ENCODE results near the gene KRTAP22-2.

KRTAP22-2 gene

DNA sequence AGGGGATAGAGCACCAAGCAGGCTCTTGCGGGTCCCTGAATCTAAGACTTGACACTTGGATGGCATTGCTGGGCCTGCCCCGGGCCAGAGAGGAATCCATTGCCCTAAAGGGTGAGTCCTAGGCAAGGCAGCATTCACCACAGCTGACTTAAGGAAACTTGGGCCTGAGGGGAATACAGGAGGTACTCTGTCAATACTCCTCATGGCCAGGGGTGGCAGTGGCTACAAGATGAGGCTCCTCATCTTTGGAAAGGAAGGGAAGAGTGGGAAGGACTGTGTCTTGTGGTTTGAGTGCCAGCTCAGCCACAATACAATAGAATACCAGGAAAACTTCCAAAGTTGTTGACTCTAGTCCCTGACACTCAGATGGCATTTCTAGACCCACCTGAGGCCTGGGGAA lies 15.8 kb upstream of the KRTAP22-2 start:
- no peak for DNase-seq (ENCODE audit: low read depth)
- TF ChIP-seq, protein P1, sequence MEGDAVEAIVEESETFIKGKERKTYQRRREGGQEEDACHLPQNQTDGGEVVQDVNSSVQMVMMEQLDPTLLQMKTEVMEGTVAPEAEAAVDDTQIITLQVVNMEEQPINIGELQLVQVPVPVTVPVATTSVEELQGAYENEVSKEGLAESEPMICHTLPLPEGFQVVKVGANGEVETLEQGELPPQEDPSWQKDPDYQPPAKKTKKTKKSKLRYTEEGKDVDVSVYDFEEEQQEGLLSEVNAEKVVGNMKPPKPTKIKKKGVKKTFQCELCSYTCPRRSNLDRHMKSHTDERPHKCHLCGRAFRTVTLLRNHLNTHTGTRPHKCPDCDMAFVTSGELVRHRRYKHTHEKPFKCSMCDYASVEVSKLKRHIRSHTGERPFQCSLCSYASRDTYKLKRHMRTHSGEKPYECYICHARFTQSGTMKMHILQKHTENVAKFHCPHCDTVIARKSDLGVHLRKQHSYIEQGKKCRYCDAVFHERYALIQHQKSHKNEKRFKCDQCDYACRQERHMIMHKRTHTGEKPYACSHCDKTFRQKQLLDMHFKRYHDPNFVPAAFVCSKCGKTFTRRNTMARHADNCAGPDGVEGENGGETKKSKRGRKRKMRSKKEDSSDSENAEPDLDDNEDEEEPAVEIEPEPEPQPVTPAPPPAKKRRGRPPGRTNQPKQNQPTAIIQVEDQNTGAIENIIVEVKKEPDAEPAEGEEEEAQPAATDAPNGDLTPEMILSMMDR (conservative IDR thresholded peaks at IDR 0.05; ENCODE audit: control insufficient read depth, insufficient read depth, low read depth, low read length): no peak
- no peak overlapping the region for H3K4me3 ChIP-seq (ENCODE audit: control insufficient read depth, low read depth, low read length)

DNA sequence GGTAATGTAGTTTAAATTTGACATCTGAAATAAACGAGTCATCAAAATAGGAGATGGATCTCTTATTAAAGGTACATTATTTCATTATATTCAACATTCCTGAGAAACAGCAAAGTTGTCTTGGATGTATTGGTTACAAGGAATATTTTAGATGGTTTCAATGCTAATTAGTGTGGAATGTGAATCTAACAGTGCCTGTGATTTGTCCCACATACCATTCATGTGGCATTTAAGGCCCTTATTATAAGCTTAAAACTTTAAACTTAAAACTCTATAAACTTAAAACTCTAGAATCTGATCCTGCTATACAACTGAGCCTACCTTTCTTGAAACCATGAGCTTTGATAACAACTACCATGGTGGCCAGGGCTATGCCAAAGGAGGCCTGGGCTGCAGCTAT lies 10.6 kb upstream of the KRTAP22-2 start, which contains the start of gene KRTAP22-1:
Gene KRTAP22-1 (plus strand): TSS at position 301 of the 400 bp plus-strand sequence.
- DNase-seq (ENCODE audit: low read depth): no peak

DNA sequence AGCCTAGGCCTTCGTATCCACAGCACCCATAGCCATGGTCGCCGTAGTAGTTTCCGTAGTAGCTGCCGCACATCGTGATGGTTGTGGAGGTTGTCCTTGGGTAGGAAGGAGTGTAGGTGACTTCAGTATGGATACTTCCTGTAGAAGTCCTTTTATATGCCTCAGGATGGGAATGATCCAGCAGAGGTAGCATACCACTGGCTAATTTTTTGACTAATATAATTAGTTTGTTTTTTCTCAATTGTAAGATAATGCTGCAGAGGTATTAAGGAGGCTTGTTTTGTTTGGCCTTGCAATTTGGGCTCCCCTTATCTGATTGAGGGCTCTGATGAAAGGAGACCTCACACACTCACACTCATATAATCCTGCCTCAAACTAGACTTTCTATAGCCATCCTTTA lies 8.6 kb upstream of the KRTAP22-2 start, which contains the start of gene KRTAP6-2:
Gene KRTAP6-2 (minus strand): TSS at position 101 of the 400 bp plus-strand sequence. CDS start 28 bp downstream, at position 73.
- no peak within 1 kb of the TSS for H3K4me3 ChIP-seq (ENCODE audit: control insufficient read depth, low read depth, low read length)
- TF ChIP-seq, protein P1 (conservative IDR thresholded peaks at IDR 0.05; ENCODE audit: control insufficient read depth, insufficient read depth, low read depth, low read length): no peak
- no peak for DNase-seq (ENCODE audit: low read depth)

More for the DNA sequence above, 10.6 kb upstream of the KRTAP22-2 start, which contains the start of gene KRTAP22-1:
- no peak within 1 kb of the TSS for H3K4me3 ChIP-seq (ENCODE audit: control insufficient read depth, low read depth, low read length)
- TF ChIP-seq, protein P1 (conservative IDR thresholded peaks at IDR 0.05; ENCODE audit: control insufficient read depth, insufficient read depth, low read depth, low read length): no peak

DNA sequence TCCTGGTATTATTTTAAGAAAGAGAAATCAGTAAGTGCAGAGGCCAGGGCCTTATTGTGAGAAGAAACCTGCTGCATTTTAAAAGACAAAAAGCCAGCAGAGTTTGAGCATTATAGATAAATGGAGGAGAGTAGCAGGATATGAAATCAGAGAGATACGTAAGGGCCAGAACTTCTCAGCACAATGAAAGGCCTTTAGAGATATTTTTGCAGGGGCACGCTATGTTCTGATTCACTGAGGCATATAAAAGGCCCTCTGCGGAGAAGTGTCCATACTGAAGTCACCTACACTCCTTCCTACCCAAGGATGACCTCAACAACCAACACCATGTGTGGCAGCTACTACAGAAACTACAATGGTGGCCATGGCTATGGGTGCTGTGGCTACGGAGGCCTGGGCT lies 1.9 kb upstream of the KRTAP22-2 start, which contains the start of gene KRTAP6-3:
Gene KRTAP6-3 (plus strand): TSS at position 301 of the 400 bp plus-strand sequence. CDS start 6 bp downstream, at position 307.
- H3K4me3 ChIP-seq (ENCODE audit: control insufficient read depth, low read depth, low read length): no peak within 1 kb of the TSS
- TF ChIP-seq, protein P1 (conservative IDR thresholded peaks at IDR 0.05; ENCODE audit: control insufficient read depth, insufficient read depth, low read depth, low read length): no peak
- no peak for DNase-seq (ENCODE audit: low read depth)

DNA sequence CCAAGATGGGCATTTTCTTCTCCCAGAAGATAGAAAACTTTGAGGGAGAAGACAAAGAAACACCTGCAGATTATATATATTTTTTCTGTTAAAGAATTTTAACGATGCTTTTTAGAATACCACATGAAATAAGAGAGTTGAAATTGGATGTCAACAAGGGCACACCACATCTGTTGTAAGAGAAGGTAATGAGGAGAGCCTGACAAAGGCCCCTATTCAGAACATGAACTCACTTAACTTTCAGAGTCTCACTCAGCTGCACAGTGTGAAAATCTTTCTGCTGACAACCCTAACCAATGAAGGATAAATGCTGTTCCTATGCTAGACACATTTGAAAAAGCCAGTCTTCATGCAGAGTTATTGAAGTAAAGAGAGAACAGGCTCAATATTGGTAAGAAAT lies 7.3 kb downstream of the KRTAP22-2 start:
- TF ChIP-seq, protein P1 (conservative IDR thresholded peaks at IDR 0.05; ENCODE audit: control insufficient read depth, insufficient read depth, low read depth, low read length): no peak
- DNase-seq (ENCODE audit: low read depth): no peak
- no peak overlapping the region for H3K4me3 ChIP-seq (ENCODE audit: control insufficient read depth, low read depth, low read length)

DNA sequence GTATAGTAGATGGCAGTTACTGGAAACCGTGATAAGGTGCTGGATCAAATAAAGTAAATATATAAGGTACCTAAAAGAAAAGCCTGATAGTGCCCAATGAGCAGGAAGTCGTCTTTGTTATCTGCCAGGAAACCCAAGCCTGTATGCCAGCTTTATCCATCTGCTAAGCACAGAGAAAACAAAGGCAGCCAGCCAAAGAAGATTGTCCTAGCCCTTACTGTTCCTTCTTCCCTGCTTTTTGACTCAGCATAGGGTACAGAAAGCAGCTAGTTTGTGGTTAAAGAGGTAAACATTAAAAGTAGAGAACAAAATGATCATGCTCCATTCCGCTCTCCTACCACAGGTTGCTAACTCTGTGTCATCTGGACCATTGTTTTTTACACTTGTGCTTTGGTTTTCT lies 10.1 kb downstream of the KRTAP22-2 start:
- TF ChIP-seq, protein P1 (conservative IDR thresholded peaks at IDR 0.05; ENCODE audit: control insufficient read depth, insufficient read depth, low read depth, low read length): no peak
- DNase-seq (ENCODE audit: low read depth): no peak

DNA sequence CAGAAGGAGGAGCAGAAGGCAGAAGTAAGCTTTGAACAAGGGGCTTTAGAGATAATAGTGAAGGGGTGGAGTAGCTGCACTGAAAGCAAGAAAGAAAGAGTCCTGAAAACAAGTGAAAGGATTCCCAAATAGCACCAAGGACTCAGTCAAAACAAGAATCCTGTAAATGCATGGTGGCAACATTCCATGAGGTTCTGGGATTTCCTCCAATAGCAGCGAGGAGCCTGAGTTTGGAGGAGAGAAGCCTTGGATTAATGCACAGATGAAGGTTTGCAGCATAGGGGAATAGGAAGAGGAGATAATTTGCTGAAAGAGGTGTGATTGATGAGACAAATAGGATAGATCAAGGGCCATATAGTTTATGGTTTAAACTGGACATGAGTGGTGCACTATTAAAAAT lies 10.9 kb downstream of the KRTAP22-2 start:
- TF ChIP-seq, protein P1 (conservative IDR thresholded peaks at IDR 0.05; ENCODE audit: control insufficient read depth, insufficient read depth, low read depth, low read length): no peak
- no peak for DNase-seq (ENCODE audit: low read depth)
- H3K4me3 ChIP-seq (ENCODE audit: control insufficient read depth, low read depth, low read length): no peak overlapping the region

More for the DNA sequence above, 10.1 kb downstream of the KRTAP22-2 start:
- H3K4me3 ChIP-seq (ENCODE audit: control insufficient read depth, low read depth, low read length): no peak overlapping the region
